Measurements from ENCODE around the gene SLC25A29. TPM values are rescaled to one million over a fixed set of nuclear protein-coding genes. Genes with fewer than 3 reads are reported as not detected.
A peak's percentile ranks its signal among the peaks of the same experiment; 100 is the strongest.
"Not testable (repeated sequence)": the region's sequence is repeated elsewhere in the genome, so short reads cannot be mapped to it uniquely, and the experiment has no call there.

Gene SLC25A29, protein sequence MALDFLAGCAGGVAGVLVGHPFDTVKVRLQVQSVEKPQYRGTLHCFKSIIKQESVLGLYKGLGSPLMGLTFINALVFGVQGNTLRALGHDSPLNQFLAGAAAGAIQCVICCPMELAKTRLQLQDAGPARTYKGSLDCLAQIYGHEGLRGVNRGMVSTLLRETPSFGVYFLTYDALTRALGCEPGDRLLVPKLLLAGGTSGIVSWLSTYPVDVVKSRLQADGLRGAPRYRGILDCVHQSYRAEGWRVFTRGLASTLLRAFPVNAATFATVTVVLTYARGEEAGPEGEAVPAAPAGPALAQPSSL
- polyA plus RNA-seq (ENCODE audit: insufficient read length), result 45.0 TPM

DNA sequence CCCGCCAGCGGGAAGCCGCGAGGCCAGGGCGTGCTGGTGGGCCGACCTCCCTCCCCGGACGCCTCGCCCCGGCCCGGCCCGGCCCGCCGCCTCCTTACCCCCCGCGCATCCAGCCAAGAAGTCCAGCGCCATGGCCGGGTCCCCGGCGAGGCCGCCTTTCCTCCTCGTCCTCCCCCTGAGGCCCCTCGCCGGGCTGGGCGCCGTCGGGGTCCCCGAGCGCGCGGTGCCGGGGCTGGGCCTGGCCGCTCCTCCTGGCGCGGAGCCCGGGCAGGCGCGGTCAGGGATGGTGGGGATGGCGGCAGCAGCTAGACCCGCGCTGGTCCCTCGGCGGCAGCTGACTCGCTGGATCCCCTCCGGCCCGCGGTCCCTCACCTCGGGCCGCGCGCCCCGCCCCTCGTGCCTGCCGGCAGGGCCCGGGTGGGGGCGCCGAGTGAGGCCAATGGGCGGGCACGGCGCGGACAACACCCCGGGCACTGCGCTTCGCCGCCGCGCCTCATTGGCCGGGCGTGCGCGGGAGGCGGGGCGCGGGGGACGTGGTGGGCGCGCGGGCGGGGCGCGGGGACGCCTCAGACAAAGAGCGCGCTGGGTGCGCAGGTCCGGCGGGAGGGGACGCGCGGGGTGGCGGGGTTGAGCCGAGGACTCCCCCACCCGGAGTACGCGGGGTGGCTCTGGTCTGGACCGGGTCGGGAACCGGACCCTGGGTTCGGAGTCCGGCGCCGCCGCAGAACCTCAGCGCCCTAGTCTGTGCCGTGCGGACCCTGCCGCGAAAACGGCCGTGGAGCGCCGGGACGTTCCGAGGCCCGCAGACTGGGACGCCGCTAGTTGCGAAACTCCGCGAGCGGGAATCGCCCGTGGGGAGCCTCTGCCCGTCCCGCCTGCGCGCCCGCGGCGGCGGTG is at the start of gene SLC25A29:
TSS of gene SLC25A29 (minus strand) at position 344 of the 897 bp plus-strand sequence. CDS start at position 132, 212 bp downstream.
- peak; percentile 90 for DNase-seq

DNA sequence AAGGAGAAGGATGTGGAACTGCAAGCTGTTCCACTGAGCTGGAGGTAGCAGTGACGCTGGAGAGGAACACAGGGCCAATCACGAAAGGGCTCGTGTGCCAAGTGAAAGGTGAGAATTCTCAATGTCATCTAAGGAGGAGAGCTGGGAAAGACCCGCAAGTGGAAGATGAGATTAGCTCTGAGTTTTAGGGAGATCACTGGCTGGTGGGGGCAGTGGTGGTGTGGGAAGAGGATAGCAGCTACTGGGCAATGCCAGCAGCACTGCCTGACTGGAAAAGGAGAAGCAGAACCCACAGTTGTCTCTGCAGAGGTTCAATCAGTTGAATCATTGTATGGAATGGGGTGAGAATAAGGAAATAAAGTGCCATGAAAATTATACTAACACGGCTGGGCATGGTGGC is 44.7 kb upstream of the SLC25A29 start:
- DNase-seq, result no peak

DNA sequence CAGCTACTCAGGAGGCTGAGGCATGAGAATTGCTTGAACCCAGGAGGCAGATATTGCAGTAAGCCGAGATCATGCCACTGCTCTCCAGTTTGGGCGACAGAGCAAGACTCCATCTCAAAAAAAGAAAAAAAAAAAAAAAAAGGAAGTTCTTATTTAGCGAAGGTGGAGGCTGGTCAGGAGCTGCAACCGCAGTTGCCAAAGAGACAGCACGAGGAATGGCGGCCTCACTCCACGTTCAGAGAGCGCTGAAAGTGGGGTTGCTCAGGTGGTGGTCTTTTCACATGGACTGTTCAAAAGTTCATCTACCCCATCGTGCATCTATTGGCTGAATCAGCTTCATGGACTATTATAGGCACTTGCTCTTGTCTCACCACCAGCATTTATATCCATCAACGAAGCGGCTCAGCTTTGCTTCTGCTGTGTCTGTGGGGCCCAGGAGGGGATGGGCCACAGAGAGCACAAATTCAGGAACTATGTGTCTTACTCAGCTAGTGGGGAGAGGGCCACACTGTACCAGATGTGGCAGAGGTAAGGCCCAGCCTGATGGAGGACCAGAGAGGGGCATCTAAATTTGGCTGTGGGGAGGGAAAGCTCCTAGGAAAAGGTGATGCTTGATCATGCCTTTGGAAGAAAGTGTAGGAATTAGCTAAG is 44.2 kb upstream of the SLC25A29 start:
- DNase-seq, result no peak

GRCh38 chr14:100348784-100349685 is 42.8 kb upstream of the SLC25A29 start:
- DNase-seq, result no peak

DNA sequence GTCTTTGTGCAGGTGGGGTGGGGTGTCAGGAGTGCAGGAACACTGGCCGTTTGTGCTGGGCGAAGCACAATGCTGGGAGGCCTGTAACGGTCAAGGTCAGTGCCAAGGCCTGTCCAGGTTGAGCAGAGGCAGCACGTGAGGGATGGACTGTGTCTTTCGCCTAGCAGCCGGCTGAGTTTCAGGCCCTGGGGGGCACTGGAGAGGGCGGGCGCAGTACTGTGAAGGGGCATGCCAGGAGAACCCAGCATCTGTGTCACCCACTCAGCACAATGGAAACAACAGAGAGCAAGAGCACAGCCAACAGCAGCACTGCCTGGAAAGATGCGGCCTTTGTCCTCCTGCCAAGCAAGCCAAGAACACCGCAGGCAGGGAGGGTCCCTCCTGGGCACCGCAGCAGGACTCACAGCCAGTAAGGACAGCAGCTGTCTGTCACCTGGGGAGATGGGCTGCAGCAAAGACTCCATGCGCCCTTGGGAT is 42.0 kb upstream of the SLC25A29 start:
- no peak for DNase-seq

GRCh38 chr14:100346306-100347091 is 40.3 kb upstream of the SLC25A29 start:
- DNase-seq, result no peak

GRCh38 chr14:100345711-100346110 is 39.5 kb upstream of the SLC25A29 start:
- DNase-seq, result no peak

DNA sequence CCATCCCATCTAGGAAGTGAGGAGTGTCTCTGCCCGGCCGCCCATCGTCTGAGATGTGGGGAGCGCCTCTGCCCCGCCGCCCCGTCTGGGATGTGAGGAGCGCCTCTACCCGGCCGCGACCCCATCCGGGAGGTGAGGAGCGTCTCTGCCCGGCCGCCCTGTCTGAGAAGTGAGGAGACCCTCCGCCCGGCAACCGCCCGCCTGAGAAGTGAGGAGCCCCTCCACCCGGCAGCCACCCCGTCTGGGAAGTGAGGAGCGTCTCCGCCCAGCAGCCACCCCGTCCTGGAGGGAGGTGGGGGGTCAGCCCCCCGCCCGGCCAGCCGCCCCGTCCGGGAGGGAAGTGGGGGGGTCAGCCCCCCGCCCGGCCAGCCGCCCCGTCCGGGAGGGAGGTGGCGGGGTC is 38.4 kb upstream of the SLC25A29 start:
- DNase-seq, result not testable (repeated sequence)

DNA sequence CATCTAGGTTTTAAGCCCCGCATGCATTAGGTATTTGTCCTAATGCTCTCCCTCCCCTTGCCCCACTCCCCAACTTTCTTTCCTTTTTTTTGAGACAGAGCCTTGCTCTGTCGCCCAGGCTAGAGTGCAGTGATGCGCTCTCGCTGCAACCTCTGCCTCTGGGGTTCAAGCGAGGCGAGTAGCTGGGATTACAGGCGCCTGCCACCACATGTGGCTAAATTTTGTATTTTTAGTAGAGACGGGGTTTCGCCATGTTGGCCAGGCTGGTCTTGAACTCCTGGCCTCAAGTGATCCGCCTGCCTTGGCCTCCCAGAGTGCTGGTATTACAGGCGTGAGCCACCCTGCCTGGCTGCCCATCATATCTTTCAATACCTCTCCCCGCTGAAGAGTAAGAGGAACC is 36.6 kb upstream of the SLC25A29 start:
- not testable (repeated sequence) for DNase-seq

DNA sequence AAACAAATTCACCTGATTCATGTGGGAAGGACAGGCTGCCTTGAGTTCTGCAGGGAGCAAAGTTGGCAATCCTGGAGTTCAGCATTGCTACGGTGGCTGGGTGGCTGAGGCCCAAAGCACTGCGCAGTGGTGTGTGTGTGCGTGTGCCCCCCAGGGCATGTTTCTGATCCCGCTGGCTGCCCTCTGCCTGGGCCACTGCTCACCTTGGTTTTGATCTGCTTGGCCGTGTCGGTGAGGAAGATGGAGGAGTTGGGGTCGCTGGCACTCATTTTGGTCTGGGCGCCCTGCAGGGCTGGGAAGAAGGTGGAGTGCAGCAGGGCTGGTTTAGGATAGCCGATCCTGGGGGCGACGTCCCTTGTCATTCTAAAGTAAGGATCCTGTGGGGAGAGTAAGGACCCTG is 36.0 kb upstream of the SLC25A29 start:
- no peak for DNase-seq

DNA sequence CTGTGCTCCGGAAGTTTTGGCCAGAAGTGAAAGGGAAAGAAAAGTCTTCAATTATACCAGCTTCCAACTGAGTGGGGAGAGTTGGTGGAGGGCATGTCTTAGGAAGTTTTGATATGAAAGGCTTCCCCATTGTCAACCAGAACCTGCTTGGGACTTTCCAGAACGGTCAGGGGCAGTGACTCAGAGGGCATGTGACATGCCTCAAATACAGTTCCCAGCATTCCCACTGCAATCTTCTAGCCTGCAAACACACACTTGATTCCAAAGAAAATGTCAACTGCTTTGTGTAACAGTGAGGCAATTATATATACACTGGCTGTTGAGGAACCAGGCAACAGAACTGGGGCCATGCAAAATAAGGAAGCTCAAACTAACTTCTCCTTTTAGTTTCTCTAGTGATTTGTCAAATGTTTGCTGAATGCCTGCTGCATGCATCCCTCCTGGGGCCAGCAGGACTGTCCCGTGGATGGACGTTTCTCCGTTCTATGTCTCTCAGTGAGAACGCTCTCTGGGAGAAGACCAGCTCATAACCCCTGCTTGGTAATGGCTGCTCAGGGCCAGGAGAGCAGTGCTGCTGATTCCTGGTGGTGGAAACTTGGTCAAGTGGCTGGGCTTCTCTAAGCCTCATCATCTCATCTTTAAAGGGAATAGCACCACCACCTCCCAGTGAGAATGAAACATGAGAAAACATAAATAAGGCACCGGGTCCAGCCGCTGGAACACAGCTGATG is 35.2 kb upstream of the SLC25A29 start:
- DNase-seq, result no peak

DNA sequence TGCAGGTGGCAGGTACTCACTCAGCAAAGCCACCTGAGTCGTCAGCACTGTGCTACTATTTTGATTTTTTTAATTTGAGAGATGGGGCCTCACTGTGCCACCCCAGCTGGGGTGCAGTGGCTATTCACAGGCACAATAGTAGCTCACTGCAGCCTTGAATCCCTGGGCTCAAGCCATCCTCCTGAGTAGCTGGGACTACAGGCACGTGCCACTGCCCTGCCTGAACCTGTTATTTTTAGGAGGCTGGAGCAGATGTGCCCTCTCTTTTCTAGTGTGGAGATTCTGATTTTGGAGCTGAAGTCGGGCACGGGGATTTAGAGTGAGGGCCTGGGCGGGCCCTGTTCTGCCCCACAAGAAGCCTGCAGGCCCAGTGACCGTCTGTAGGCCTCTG is 34.2 kb upstream of the SLC25A29 start:
- DNase-seq, result no peak

GRCh38 chr14:100339766-100340422 is 33.6 kb upstream of the SLC25A29 start:
- DNase-seq, result no peak

GRCh38 chr14:100336618-100337530 is 30.6 kb upstream of the SLC25A29 start:
- no peak for DNase-seq

DNA sequence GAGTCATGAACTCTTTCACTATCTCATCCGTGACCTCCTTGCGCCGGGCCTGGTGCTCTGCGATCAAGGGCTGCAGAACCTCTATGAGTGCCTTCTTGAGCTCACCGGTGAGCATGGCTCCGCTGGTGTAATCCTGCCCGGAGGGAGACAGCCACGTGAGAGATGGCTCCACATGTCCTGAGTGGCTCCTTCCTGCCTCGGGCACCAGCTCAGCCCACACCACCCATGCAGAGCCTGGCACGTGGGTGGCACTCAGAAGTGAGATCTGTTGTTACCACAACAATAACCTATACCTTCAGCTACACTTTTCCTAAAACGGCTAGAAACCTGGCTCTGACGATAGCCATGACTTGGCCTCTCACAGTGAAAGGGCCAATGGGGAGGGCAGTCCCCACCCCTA is 28.7 kb upstream of the SLC25A29 start:
- no peak for DNase-seq

DNA sequence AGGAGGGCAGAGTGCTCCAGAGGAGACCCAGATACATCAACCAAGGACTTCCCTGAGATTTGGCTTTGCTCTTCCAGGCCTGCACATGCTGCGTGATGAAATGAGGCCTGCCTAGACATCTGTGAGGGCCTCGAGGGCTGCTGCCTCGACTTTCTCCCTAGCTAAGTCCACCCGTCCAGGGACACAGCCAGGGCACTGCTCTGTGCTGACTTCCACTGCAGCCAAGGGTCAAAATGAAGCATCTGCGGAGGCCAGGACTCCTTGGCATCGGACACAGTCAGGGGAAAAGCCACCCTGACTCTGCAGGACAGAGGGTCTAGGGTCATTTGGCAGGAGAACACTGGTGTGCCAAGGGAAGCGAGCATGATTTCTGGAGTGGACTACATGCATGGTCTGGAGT is 27.6 kb upstream of the SLC25A29 start:
- no peak for DNase-seq

GRCh38 chr14:100333311-100333710 is 27.1 kb upstream of the SLC25A29 start:
- no peak for DNase-seq

DNA sequence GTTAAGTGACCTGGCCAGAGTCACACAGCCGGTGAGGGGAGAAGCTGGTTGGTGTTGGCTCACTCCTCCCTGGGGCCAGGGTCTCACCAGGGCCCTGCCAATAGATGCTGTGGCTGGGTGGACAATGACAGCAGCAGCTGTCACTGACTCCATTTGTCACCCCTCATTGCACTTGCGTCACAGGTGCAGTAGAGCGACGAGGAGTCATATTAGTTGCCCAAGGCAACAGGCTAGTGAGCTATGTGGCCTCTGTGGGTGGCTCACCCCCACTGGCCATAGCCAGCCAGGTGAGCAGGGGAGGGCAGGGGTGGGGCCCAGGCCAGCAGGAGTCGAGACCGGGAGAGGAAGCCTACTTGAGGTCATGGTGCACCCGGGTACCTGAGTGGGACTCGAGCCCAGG is 26.6 kb upstream of the SLC25A29 start:
- no peak for DNase-seq
